OCI-LY7 (cell line): ENCODE results near the gene SBF2. TPM values are rescaled to one million over a fixed set of nuclear protein-coding genes. Genes with fewer than 3 reads are reported as not detected.

Experiments
- BruUV-seq: library from RNA; stranded (reverse); fragments of 400-500 nt; replicated peaks from 2 replicates; lab custom pipeline; 2021; lab: Mats Ljungman, UMichigan
- CTCF ChIA-PET: fragments of 300-600 bp; sonication (Branson Sonifier 250); formaldehyde crosslinking; loops from one replicate; lab custom pipeline; 2022; ENCODE audit warnings: antibody characterized with exemption; ENCODE audit not compliant: unreplicated experiment; lab: Charles Lee
- POLR2A ChIA-PET: fragments of 300-600 bp; sonication (Branson Sonifier 250); formaldehyde crosslinking; loops from one replicate; lab custom pipeline; 2022; ENCODE audit warnings: antibody characterized with exemption; lab: Charles Lee
- DNase-seq: peaks from one replicate; pipeline ENCODE4 v3.0.0-alpha.2; 2015; ENCODE audit warnings: low spot score
- H2AFZ ChIP-seq: fragments of 200-600 bp; sonication (generic), shearing (Covaris generic); 2 replicates; pipeline ENCODE4 v1.6.1; 2014; ENCODE audit warnings: mild to moderate bottlenecking, antibody characterized with exemption, low read length, moderate library complexity
- H3K27ac ChIP-seq: fragments of 200-600 bp; sonication (generic); 2 replicates; pipeline ENCODE4 v1.5.1; 2014; ENCODE audit warnings: mixed run types, low read depth, mild to moderate bottlenecking, moderate library complexity, low read length, inconsistent platforms; ENCODE audit not compliant: poor library complexity, severe bottlenecking
- H3K36me3 ChIP-seq: fragments of 200-600 bp; sonication (generic); 2 replicates; pipeline ENCODE4 v1.6.1; 2014; ENCODE audit warnings: mild to moderate bottlenecking, antibody characterized with exemption, low read length, moderate library complexity, mixed read lengths; ENCODE audit not compliant: insufficient read depth
- H3K4me1 ChIP-seq: fragments of 200-600 bp; sonication (generic); 2 replicates; pipeline ENCODE4 v1.5.1; 2014; ENCODE audit warnings: mild to moderate bottlenecking, low read length; ENCODE audit not compliant: insufficient read depth, poor library complexity, severe bottlenecking
- H3K4me2 ChIP-seq: fragments of 200-600 bp; sonication (generic); 2 replicates; pipeline ENCODE4 v1.6.1; 2014; ENCODE audit warnings: mild to moderate bottlenecking, low read length
- H3K4me3 ChIP-seq: fragments of 200-600 bp; sonication (generic); 2 replicates; pipeline ENCODE4 v1.5.1; 2014; ENCODE audit warnings: mild to moderate bottlenecking, low read depth, low read length; ENCODE audit not compliant: poor library complexity, severe bottlenecking
- H3K79me2 ChIP-seq: fragments of 200-600 bp; sonication (generic); 2 replicates; pipeline ENCODE4 v1.6.1; 2016; ENCODE audit warnings: low read depth, mild to moderate bottlenecking, low read length, moderate library complexity, mixed read lengths; ENCODE audit not compliant: insufficient read depth
- H3K9me2 ChIP-seq: fragments of 200-600 bp; sonication (generic); 2 replicates; pipeline ENCODE4 v1.6.1; 2016; ENCODE audit warnings: mild to moderate bottlenecking, low read length, mixed read lengths; ENCODE audit not compliant: insufficient read depth
- H3K9me3 ChIP-seq: fragments of 200-600 bp; sonication (generic); 2 replicates; pipeline ENCODE4 v1.6.1; 2014; ENCODE audit warnings: mild to moderate bottlenecking, mixed run types, low read length, mixed read lengths
- H4K20me1 ChIP-seq: fragments of 200-600 bp; sonication (generic); 2 replicates; pipeline ENCODE4 v1.6.1; 2014; ENCODE audit warnings: mild to moderate bottlenecking, antibody characterized with exemption, low read length, moderate library complexity, mixed read lengths; ENCODE audit not compliant: insufficient read depth
- EZH2phosphoT487 ChIP-seq: fragments of 200-600 bp; sonication (generic); IDR thresholded peaks from 2 replicates; pipeline ENCODE4 v1.6.1; 2018; ENCODE audit warnings: low read depth, borderline replicate concordance, mild to moderate bottlenecking, mixed run types, antibody characterized with exemption, low read length, moderate library complexity, mixed read lengths
- intact Hi-C: fragments of 100-400 bp; cut with micrococcal nuclease; formaldehyde crosslinking; loops from one replicate; pipeline ENCODE4 v1.10.0; 2022; ENCODE audit not compliant: unreplicated experiment
- total RNA-seq, 2 experiments: library from RNA; depleted of rRNA in 1 of 2; stranded (reverse); fragments of >200 nt in 1 of 2; shearing (Covaris generic) in 1 of 2; gene quantifications; 2 replicates each; pipeline ENCODE4 v1.2.3, GENCODE V29; 2014 to 2022
- TF ChIP-seq, protein P1 (sequence below): fragments of 200-600 bp; sonication (generic); conservative IDR thresholded peaks from 2 replicates; pipeline ENCODE4 v1.5.1; 2014; ENCODE audit warnings: mild to moderate bottlenecking, antibody characterized with exemption, low read length, moderate library complexity, mixed read lengths

The SBF2 gene
- total RNA-seq, 2 experiments from 2014 or later: 12.9 to 14.3 TPM

DNA sequence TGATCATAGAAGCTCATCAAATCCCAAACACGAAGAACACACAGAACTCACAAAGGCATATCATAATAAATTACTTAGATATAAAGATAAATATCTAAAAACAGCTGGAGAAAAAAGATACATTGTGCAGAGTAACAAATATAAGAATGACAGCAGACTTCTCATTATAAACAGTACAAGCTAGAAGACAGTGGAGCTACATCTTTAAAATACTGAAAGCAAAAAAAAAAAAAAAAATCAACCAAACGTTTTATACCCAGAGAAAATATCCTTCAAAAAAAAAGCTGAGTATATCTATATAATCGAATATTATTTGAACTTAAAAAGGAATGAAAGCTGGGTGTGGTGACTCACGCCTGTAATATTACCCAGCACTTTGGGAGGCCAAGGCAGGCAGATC is 90.0 kb downstream of the SBF2 start:
- Histone ChIP-seq H3K27ac (no peak overlapping the region), H3K4me1 (no peaks in the 10 kb centered on the region), H3K79me2 (no peaks in the 10 kb centered on the region), H3K36me3 (no peaks in the 10 kb centered on the region), H2AFZ (no peak overlapping the region), H4K20me1 (no peaks in the 10 kb centered on the region), H3K4me3 (no peak overlapping the region), H3K9me3 (peaks cover 11% of the 10 kb centered on the region; the same call in 1 of the 2 replicates), H3K4me2 (no peak overlapping the region), H3K9me2 (no peaks in the 10 kb centered on the region)
- peak; percentile 20 for DNase-seq
- TF ChIP-seq EZH2phosphoT487: no peak
- intact Hi-C loops: no loop called here
- ChIA-PET CTCF (no interaction called here), POLR2A (interaction anchor here (0.6 to 1.8 kb wide), 11 partner anchors 12 to 819 kb away, joined by 3 to 12 read pairs (median 4); no protein-coding TSS in a partner anchor)
- no TSS peak for BruUV-seq

DNA sequence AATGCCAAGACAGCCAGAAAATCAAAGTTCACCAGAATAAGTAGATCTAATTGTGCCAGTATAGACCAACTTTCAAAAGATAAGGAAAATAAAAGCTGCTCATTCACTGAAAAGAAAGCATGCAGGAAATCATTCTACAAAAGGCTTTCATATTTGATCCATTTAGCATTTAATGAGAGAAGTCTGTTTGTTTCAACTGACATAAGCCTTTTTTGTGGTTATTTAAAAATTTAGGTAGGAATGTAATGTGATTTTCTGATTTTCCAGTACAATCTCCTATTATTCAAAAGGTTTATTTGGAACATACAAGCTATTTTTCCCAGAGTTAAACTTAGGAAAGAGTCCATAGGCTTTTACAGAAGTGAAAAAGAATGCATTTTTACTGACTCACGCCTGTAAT is 92.7 kb downstream of the SBF2 start:
- Histone ChIP-seq H3K36me3 (no peaks in the 10 kb centered on the region), H3K4me3 (no peak overlapping the region), H4K20me1 (no peaks in the 10 kb centered on the region), H3K9me3 (peaks cover 11% of the 10 kb centered on the region; the same call in 1 of the 2 replicates), H3K27ac (no peak overlapping the region), H3K4me2 (no peak overlapping the region), H3K4me1 (no peaks in the 10 kb centered on the region), H2AFZ (no peak overlapping the region), H3K79me2 (no peaks in the 10 kb centered on the region), H3K9me2 (no peaks in the 10 kb centered on the region)
- no peak for TF ChIP-seq EZH2phosphoT487
- TF ChIP-seq, protein P1, sequence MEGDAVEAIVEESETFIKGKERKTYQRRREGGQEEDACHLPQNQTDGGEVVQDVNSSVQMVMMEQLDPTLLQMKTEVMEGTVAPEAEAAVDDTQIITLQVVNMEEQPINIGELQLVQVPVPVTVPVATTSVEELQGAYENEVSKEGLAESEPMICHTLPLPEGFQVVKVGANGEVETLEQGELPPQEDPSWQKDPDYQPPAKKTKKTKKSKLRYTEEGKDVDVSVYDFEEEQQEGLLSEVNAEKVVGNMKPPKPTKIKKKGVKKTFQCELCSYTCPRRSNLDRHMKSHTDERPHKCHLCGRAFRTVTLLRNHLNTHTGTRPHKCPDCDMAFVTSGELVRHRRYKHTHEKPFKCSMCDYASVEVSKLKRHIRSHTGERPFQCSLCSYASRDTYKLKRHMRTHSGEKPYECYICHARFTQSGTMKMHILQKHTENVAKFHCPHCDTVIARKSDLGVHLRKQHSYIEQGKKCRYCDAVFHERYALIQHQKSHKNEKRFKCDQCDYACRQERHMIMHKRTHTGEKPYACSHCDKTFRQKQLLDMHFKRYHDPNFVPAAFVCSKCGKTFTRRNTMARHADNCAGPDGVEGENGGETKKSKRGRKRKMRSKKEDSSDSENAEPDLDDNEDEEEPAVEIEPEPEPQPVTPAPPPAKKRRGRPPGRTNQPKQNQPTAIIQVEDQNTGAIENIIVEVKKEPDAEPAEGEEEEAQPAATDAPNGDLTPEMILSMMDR: no peak
- CTCF ChIA-PET: no interaction called here
- DNase-seq: no peak
- POLR2A ChIA-PET: interaction anchor here (0.7 to 1.2 kb wide), 3 partner anchors 124 to 393 kb away, joined by 3 to 4 read pairs (median 4); no protein-coding TSS in a partner anchor
- intact Hi-C loops: no loop called here
- no TSS peak for BruUV-seq

DNA sequence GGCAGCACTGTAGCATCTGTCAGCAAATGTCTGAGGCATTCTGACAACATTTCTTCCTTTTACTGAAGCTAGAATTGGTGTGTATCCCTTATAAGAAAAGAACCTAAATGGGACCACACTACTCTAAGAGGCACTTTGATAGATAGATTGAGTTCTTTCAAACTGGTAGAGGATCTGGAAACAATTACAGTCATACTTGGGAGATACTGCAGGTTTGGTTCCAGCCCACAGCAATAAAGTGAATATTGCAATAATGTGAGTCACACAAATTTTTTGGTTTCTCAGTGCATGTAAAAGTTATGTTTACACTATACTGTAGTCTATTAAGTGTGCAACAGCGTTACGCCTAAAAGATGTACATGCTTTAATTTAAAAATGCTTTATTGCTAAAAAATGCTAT is 96.9 kb downstream of the SBF2 start:
- Histone ChIP-seq H2AFZ (no peak overlapping the region), H3K27ac (no peak overlapping the region), H3K4me1 (no peaks in the 10 kb centered on the region), H3K4me3 (no peak overlapping the region), H3K4me2 (no peak overlapping the region), H3K36me3 (no peaks in the 10 kb centered on the region), H3K79me2 (no peaks in the 10 kb centered on the region), H3K9me3 (no peaks in the 10 kb centered on the region), H4K20me1 (no peaks in the 10 kb centered on the region), H3K9me2 (no peaks in the 10 kb centered on the region)
- intact Hi-C loops: no loop called here
- BruUV-seq: no TSS peak
- DNase-seq: no peak
- ChIA-PET CTCF (no interaction called here), POLR2A (no interaction called here)
- TF ChIP-seq, protein P1: no peak
- TF ChIP-seq EZH2phosphoT487: no peak
